ENCODE data around the gene INPP4A.

Gene INPP4A

DNA sequence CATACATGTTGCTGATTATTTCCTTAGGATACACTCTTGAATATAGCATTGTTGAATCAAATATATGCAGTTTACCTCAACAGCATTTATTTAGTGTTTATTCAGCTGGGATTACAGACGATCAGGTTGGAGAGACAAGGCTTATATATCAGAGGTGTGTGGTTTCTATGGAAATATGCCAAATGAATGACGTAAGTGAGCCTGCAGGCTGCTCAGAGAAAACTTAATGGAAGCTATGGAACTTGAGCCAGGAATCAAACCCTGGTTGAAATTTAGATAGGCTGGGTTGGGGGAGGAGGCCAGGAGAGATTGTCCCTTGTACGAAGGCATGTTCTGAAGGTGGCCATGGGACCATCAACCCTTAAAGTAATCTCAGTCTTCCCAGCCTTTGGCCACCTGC lies 79.5 kb downstream of the INPP4A start:
- no peaks in the 10 kb centered on the region for H3K79me2 ChIP-seq (ENCODE audit: low read length)

DNA sequence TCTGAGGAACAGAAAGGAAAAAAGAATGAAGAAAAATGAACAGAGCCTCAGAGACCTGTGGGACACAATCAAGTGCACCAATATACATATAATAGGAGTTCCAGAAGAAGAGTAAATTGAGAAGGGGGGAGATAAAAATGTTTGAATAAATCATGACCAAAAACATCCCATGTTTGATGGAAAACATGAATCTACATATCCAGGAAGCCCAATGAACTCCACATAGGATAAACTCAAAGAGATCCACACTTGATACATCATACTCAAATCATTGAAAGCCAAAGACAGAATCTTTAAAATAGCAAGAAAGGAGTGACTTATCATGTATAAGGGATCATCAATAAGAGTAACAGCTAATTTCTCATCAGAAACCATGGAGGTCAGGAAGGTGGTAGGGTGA lies 83.7 kb downstream of the INPP4A start:
- H3K9ac ChIP-seq (ENCODE audit: low read length), result no peak overlapping the region
- TF ChIP-seq, protein P1, sequence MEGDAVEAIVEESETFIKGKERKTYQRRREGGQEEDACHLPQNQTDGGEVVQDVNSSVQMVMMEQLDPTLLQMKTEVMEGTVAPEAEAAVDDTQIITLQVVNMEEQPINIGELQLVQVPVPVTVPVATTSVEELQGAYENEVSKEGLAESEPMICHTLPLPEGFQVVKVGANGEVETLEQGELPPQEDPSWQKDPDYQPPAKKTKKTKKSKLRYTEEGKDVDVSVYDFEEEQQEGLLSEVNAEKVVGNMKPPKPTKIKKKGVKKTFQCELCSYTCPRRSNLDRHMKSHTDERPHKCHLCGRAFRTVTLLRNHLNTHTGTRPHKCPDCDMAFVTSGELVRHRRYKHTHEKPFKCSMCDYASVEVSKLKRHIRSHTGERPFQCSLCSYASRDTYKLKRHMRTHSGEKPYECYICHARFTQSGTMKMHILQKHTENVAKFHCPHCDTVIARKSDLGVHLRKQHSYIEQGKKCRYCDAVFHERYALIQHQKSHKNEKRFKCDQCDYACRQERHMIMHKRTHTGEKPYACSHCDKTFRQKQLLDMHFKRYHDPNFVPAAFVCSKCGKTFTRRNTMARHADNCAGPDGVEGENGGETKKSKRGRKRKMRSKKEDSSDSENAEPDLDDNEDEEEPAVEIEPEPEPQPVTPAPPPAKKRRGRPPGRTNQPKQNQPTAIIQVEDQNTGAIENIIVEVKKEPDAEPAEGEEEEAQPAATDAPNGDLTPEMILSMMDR (IDR thresholded peaks at IDR 0.05; ENCODE audit: low read depth, low read length), result no peak
- no peak for TF ChIP-seq EZH2phosphoT487 (IDR thresholded peaks at IDR 0.05; ENCODE audit: low read depth)
- H4K20me1 ChIP-seq (ENCODE audit: insufficient read depth, low read length), result no peaks in the 10 kb centered on the region
- no peaks in the 10 kb centered on the region for H3K4me1 ChIP-seq (ENCODE audit: low read length)
- no peak overlapping the region for H2AFZ ChIP-seq (ENCODE audit: low read depth, low read length)
- H3K4me2 ChIP-seq (ENCODE audit: low read length), result no peak overlapping the region
- H3K27ac ChIP-seq (ENCODE audit: low read length), result no peak overlapping the region
- no peaks in the 10 kb centered on the region for H3K27me3 ChIP-seq (ENCODE audit: low read depth, low read length)
- no peaks in the 10 kb centered on the region for H3K79me2 ChIP-seq (ENCODE audit: low read length)
- H3K9me3 ChIP-seq (ENCODE audit: insufficient read depth, low read length), result no peaks in the 10 kb centered on the region
- H3K4me3 ChIP-seq (ENCODE audit: low read length), result no peak overlapping the region
- no peaks in the 10 kb centered on the region for H3K36me3 ChIP-seq (replicated peaks; ENCODE audit: low read depth, low read length)

More for the DNA sequence above, 79.5 kb downstream of the INPP4A start:
- Histone ChIP-seq H3K27me3 (ENCODE audit: low read depth, low read length) (no peaks in the 10 kb centered on the region), H3K4me2 (ENCODE audit: low read length) (no peak overlapping the region), H3K4me3 (ENCODE audit: low read length) (no peak overlapping the region), H4K20me1 (ENCODE audit: insufficient read depth, low read length) (no peaks in the 10 kb centered on the region), H3K4me1 (ENCODE audit: low read length) (no peaks in the 10 kb centered on the region), H2AFZ (ENCODE audit: low read depth, low read length) (no peak overlapping the region), H3K27ac (ENCODE audit: low read length) (no peak overlapping the region), H3K9me3 (ENCODE audit: insufficient read depth, low read length) (no peaks in the 10 kb centered on the region), H3K9ac (ENCODE audit: low read length) (no peak overlapping the region), H3K36me3 (replicated peaks; ENCODE audit: low read depth, low read length) (no peaks in the 10 kb centered on the region)
- TF ChIP-seq, protein P1 (IDR thresholded peaks at IDR 0.05; ENCODE audit: low read depth, low read length), result no peak
- no peak for TF ChIP-seq EZH2phosphoT487 (IDR thresholded peaks at IDR 0.05; ENCODE audit: low read depth)

DNA sequence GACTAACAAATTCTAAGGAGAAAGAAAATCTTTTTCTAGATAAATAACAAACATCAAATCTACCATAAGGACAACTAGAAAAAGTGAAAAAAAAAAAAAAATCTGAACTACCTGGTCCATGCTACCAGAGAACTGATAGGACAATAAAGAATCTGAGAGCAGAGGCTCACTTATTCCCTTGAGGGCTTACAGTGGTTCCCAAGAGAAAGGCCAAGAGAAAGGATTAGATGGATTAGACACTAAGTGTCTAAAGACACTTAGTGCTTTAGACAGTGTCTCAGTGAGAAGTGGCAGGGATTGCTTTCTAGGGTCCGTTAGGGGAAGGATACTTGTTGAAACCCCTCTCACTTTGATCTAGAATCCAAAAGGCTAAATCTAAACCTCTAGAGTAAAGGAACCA lies 85.5 kb downstream of the INPP4A start:
- Histone ChIP-seq H3K4me2 (ENCODE audit: low read length) (no peak overlapping the region), H3K4me3 (ENCODE audit: low read length) (no peak overlapping the region), H4K20me1 (ENCODE audit: insufficient read depth, low read length) (no peaks in the 10 kb centered on the region), H3K27ac (ENCODE audit: low read length) (no peak overlapping the region), H3K36me3 (replicated peaks; ENCODE audit: low read depth, low read length) (peaks cover 3% of the 10 kb centered on the region), H2AFZ (ENCODE audit: low read depth, low read length) (no peak overlapping the region), H3K79me2 (ENCODE audit: low read length) (no peaks in the 10 kb centered on the region), H3K9ac (ENCODE audit: low read length) (no peak overlapping the region), H3K27me3 (ENCODE audit: low read depth, low read length) (no peaks in the 10 kb centered on the region), H3K4me1 (ENCODE audit: low read length) (no peaks in the 10 kb centered on the region), H3K9me3 (ENCODE audit: insufficient read depth, low read length) (no peaks in the 10 kb centered on the region)
- TF ChIP-seq EZH2phosphoT487 (IDR thresholded peaks at IDR 0.05; ENCODE audit: low read depth), result no peak
- TF ChIP-seq, protein P1 (IDR thresholded peaks at IDR 0.05; ENCODE audit: low read depth, low read length), result no peak

DNA sequence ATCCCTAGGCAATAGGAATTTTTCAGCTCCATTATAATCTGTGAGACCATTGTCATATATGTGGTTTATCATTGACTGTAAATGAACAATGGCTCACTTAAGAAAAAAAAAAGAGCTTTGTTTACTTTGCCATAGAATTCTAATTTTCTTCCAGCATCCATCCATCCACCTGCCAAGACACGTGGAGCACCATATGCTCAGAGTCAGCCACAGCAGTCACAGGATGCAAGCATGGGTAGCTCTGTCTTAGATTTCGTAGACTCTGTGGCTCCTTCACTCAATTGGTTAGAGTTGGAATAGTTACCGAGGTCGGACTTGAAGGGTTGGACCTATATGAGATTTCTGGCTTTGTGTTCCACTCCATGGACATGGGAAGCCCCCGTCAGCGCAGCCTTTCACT lies 88.1 kb downstream of the INPP4A start:
- Histone ChIP-seq H4K20me1 (ENCODE audit: insufficient read depth, low read length) (no peaks in the 10 kb centered on the region), H3K4me2 (ENCODE audit: low read length) (no peak overlapping the region), H3K4me3 (ENCODE audit: low read length) (no peak overlapping the region), H3K9me3 (ENCODE audit: insufficient read depth, low read length) (no peaks in the 10 kb centered on the region), H3K4me1 (ENCODE audit: low read length) (no peaks in the 10 kb centered on the region), H3K79me2 (ENCODE audit: low read length) (no peaks in the 10 kb centered on the region), H2AFZ (ENCODE audit: low read depth, low read length) (no peak overlapping the region), H3K27me3 (ENCODE audit: low read depth, low read length) (no peaks in the 10 kb centered on the region), H3K27ac (ENCODE audit: low read length) (no peak overlapping the region), H3K9ac (ENCODE audit: low read length) (no peak overlapping the region), H3K36me3 (replicated peaks; ENCODE audit: low read depth, low read length) (peaks cover 3% of the 10 kb centered on the region)
- TF ChIP-seq, protein P1 (IDR thresholded peaks at IDR 0.05; ENCODE audit: low read depth, low read length), result no peak
- no peak for TF ChIP-seq EZH2phosphoT487 (IDR thresholded peaks at IDR 0.05; ENCODE audit: low read depth)

Measured in OCI-LY3 (cell line).